ENCODE data around the gene SLIT1.

DNA sequence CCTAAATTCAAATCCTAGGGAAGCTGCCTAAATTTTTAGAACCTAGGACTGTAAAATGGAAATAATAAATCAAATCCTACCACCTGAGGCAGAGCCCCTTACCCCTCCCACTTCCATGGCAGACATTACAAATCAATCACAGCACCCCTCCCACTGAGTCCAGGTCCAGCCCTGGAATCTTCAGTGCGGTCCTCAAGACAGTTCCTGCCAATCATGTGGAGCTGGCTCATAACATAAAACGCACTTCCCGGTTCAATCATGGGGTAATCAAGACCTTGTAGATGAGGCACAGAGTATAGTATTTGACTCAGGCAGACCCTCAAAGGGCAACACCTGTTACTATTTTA, 157.0 kb downstream of the SLIT1 start:
- TF ChIP-seq, protein P1, sequence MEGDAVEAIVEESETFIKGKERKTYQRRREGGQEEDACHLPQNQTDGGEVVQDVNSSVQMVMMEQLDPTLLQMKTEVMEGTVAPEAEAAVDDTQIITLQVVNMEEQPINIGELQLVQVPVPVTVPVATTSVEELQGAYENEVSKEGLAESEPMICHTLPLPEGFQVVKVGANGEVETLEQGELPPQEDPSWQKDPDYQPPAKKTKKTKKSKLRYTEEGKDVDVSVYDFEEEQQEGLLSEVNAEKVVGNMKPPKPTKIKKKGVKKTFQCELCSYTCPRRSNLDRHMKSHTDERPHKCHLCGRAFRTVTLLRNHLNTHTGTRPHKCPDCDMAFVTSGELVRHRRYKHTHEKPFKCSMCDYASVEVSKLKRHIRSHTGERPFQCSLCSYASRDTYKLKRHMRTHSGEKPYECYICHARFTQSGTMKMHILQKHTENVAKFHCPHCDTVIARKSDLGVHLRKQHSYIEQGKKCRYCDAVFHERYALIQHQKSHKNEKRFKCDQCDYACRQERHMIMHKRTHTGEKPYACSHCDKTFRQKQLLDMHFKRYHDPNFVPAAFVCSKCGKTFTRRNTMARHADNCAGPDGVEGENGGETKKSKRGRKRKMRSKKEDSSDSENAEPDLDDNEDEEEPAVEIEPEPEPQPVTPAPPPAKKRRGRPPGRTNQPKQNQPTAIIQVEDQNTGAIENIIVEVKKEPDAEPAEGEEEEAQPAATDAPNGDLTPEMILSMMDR (conservative IDR thresholded peaks at IDR 0.05; ENCODE audit: low read length), result no peak
- no peak for TF ChIP-seq EZH2phosphoT487 (IDR thresholded peaks at IDR 0.05; ENCODE audit: borderline replicate concordance, low read depth, low read length)
